GM21447 (cell line): Measurements from ENCODE around the gene CRYZ.

Experiments
- ATAC-seq: cut with Tn5 transposase; IDR thresholded peaks from one replicate; pipeline ENCODE4 v1.9.1; 2021; ENCODE audit not compliant: unreplicated experiment

The CRYZ gene

DNA sequence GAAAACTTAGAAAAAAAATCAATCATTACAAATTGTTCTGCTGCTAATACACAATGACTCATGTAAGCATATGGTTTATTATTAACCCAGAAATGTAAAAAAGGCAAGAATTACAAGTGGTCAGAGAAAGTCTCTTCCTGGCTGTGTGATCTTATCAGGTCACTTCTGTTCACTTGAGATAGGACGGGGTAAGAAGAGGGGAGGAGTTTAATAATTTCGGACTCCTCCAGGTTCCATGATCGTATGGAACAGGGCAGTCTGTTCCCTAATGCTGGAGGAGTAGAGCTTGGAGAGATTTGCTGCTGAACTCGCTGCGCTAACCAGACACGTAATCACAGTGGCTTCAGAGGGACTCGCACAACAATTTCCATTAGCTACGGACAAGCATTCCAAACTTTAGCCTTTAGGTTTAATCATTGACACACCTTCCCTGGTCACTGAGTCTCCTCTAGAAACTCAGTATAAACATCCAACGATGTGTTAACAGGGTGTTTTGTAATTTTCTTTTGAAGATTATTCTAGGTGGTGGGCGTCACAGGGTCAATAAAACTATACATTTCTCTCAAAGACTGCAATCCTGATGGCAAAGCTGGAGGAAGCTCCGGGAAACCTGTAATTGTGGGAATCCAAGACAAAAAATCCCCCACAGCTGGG, 1.3 kb downstream of the CRYZ start:
- ATAC-seq: peak; percentile 26

DNA sequence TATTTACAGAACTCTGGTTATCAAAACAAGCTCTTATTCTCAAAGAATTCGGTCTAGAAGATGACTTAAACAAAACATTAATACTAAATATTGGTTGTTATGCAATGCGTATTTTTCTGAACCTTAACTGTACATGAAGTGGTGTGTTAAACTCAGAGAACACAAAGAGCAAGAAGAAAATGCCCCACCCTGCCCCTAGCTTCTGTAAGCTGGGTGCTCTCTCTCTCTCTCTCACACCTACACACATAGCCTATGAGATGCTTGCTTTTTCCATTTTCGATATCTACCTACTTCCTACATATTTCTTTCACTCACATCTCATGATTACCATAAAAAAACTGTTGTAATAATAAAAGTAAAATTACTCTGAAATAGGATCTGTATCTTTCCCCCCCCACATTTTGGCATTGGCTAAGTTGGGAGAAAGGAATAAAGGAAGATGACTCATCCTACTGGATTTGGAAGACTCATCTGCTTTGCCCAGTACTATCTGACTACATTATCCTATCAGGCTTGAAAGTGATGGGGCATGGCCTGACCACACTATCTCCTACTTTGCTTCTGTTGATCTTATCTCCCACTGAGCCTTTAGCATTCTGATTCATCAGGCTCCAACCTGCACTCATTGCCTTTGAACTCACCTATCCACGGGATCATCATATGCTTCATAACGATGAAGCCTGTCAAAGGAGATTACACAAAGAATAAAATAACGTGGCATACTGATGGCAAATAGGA, 2.9 kb downstream of the CRYZ start:
- ATAC-seq: no peak

DNA sequence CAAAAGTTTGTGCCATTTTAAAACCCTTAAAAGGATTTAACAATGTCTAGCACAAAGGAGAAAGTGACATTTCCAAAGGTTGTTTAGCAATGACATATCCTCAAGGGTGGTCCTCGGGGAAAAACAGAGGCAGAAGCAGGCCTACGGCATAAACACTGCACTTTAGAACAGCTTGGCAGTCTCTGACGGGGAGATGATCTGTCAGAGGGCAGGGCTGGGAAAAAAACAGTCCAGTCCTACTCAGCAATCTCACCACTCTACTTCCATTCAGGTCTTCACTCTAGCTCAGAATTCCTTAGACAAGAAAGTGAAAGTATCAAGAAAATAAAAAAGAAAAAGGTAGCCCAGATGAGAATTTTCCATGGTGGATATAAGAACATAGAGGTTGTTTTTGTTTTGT, 4.1 kb downstream of the CRYZ start:
- no peak for ATAC-seq

DNA sequence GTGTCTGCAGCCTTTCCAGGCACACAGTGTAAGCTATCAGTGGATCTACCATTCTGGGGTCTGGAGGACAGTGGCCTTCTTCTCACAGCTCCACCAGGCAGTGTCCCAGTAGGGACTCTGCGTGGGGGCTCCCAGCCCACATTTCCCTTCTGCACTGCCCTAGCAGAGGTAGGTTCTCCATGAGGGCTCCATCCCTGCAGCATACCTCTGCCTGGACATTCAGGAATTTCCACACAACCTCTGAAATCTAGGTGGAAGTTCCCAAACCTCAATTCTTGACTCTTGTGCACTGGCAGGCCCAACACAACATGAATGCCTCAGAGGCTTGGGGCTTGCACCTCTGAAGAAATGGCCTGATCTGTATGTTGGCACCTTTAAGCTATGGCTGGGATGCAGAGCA, 6.8 kb downstream of the CRYZ start:
- no peak for ATAC-seq

GRCh38 chr1:74717626-74718025, 15.2 kb downstream of the CRYZ start:
- no peak for ATAC-seq

DNA sequence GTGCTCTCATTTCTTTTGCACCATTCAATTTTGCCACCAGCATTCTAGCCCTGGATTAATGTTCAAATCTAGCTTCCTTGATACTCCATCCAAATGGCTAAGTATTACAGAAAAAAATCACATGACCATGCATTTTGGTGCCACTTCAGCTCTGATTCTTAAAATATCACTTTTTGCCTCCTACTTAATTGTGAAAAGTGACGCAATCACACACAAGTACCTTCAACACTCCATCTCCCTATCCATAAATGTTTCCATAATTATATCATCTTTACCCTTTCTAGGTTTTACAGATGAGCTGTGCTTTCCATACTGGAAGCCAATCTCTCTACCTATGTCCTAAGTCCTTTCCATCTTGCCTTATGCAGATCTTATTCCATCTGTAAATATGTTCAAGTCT, 16.0 kb downstream of the CRYZ start:
- ATAC-seq: no peak

DNA sequence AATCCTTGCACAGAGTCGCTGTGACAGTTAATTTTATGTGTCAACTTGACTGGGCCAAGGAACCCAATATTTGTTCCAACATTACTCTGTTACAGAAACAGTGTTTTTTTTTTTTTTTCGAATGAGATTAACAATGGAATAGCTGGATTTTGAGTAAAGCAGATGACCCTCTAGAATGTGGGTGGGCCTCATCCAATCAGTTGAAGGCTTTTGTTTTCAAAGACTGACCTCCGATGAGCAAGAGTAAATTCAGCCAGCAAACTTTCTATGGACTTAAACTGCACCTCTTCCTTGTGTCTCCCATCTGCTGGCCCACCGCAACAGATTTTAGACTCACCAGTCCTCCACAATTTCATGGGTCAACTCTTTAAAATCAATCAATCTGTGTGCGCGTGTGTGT, 17.0 kb downstream of the CRYZ start:
- no peak for ATAC-seq

DNA sequence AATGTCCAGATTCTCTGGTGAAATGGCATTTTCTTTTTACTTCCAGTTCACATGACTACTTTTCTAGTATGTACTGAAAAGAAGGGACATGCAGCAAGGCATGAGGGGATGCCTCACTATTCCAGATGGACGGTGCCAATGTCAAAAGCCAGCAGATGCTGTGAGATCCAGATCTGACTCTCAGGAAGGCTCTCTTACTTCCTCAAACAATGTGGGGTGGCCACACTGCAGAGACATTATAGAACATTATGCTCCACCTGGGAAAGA, 17.7 kb downstream of the CRYZ start:
- no peak for ATAC-seq

DNA sequence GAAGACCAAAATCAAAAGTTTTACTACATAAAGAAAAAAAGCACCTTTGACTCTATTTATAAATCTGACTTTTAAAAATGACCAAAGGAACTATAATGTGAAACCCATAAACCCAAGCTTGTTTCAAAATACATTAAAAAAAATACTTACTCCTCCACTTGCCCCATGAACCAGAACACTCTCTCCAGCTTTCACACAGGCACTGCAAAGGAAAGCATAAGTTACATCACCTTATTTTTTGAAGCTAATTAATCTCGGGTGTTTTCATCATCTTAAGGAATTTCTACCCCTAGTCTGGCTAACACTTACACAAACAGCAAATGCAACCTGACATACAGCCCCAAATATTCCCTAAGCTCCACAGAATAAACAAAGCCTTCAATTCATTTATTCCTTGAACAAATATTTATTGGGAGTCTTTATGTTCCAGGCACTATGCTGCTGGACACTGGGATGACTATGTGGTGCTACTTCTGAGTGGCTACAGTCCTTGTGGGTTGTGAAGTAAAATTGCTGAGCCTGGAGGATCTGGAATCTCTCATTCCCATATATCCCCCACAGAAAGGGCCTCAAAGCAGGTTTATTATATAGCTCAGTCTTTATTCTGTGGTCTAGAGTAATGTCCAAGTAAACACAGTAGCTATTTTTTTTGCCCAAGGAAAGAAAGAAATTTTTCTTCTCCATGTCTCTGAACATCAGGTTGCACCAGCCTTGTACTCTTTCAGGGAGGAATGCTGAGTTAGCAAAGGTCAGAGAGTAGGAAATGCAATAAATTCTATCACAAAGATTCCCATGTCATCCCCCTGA, 18.2 kb downstream of the CRYZ start:
- peak; percentile 82 for ATAC-seq

DNA sequence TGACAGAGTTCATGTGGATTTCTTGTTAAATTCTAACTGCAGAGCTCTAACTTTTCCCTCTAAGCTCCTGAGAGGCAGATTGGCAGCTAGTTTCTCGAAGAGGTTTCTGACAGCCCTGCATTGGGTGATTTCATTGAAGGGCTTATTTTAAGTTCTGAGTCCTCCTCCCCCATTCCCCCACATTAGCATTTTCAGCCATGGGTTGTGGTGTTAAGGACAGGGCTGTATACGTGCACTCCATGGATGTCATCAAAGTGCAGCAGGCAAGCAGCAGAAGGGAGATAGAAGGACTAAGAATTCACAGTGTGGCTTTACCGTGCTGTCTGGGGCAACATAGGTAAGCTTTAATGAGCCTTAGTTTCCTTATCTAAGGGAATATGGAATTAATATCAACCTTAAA, 19.0 kb downstream of the CRYZ start:
- ATAC-seq: no peak

- no peak for ATAC-seq
Measured at GRCh38 chr1:74712881-74713280, 20.0 kb downstream of the CRYZ start.

DNA sequence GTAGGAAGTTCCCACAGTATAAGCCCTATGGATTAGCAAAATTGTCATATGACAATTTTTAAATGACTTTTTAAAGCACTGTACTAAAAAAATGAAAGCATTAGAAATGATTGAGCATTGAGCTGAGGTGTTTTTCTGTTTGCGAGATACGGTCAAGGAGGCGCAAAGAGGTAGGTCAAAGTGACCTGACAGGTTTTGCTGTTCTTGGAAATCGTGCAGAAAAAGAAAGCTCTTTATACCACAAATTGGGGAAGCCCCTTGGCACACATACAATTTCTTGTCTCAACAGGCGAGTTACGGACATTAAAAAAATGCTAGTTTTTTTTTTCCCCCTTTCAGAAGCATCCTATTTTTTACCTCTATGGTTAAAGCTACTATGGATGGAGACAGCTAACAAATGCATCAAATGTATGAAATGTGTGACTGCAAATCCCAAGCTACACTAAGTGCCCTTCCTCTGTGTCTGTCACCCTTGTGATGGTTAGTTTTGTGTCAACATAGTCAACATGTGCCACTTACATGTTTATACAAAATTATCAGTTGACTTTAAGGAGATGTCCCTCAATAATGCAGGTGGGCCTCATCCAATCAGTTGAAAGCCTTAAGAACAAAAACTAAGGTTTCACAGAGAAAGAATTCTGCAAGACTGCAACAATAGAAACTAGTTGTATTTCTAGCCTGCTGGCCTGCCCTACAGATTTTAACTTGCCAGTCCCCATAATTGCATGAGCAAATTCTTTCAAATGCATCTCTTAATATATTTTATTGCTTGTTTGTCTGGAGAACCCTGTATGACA, 29.3 kb downstream of the CRYZ start:
- no peak for ATAC-seq

- ATAC-seq: no peak
Measured at GRCh38 chr1:74699331-74699730, 33.5 kb downstream of the CRYZ start.

- ATAC-seq: no peak
Measured at GRCh38 chr1:74697832-74698231, 35.0 kb downstream of the CRYZ start.

- no peak for ATAC-seq
Measured at GRCh38 chr1:74693473-74693872, 39.4 kb downstream of the CRYZ start.

- ATAC-seq: no peak
Measured at GRCh38 chr1:74690909-74691308, 41.9 kb downstream of the CRYZ start.

DNA sequence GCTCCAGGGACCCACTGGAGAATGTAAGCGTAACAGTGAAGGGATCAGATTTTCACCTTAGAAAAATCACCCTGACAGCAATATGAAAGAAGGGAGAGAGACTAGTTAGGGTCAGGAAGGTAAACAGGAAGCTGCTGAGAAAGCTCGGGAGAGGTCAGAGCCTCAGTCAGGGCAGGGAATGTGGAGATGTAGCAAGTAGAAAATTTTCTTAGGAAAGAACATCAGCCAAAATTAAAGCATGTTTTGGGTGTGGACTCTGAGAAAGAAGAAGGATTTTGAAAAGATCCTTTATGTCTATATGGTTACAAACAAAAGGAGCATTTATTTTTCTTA, 42.5 kb downstream of the CRYZ start:
- ATAC-seq: no peak

GRCh38 chr1:74689621-74690363, 43.1 kb downstream of the CRYZ start:
- peak; percentile 77 for ATAC-seq

GRCh38 chr1:74686928-74687327, 45.9 kb downstream of the CRYZ start:
- ATAC-seq: no peak

DNA sequence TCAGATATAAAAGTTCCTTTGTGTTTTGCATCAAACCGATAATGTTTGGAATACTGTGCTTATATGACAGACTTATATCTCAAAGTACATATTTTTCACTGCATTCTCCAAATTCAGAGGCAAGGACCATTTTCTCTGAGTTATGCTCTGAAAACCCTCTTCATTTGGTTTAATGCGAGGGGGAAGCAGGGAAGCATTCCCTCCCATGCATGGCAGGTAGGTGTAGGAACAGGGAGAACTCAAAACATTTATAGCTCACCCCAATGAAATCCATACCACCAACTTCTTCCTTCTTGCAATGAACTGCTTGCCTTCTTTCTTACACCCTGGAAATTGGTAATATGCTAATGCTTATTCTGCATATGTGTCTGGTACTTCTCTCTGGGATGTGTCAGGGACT, 48.5 kb downstream of the CRYZ start:
- ATAC-seq: no peak

DNA sequence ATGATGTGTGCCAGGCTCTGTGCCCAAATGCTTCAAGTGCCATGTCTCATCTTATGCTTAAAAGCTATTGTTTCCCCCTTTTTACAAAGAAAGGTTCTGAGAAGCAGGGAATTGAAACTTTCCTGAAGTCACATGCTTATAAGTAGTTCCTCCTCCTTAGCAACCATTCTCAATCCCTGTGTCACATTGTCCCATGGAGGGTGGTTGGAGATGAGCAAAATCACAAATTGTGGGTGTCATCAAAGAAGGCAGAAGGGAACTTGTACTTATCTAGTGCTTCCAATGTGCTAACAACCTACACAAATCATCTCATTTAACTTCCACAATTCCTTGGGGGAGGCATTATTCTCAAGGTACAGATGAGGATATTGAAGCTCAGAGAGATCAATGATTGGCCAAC, 49.2 kb downstream of the CRYZ start:
- ATAC-seq: no peak
